Stimulated activated CD8-positive, alpha-beta memory T cell treated with anti-CD3 and anti-CD28 coated beads, Interleukin-15, amount 100 ng/mL, for 48 hours (primary cell): ENCODE measurements around the gene SBSN.

Experiments
- DNase-seq, 2 donors: peaks; one replicate each; pipeline ENCODE4 v3.0.0-alpha.2; 2020; ENCODE audit warnings: low read depth in 2 of 2

SBSN gene

GRCh38 chr19:35554076-35554475, 26.0 kb upstream of the SBSN start:
- no peak for DNase-seq

- DNase-seq, result no peak
These were observed 25.4 kb upstream of the SBSN start for GRCh38 chr19:35553385-35554000.

- no peak for DNase-seq
These were observed 24.6 kb upstream of the SBSN start for GRCh38 chr19:35552534-35553384.

GRCh38 chr19:35551091-35551810, 23.1 kb upstream of the SBSN start:
- no peak for DNase-seq

- no peak for DNase-seq
These were observed 21.9 kb upstream of the SBSN start for GRCh38 chr19:35549879-35550523.

GRCh38 chr19:35549174-35549788, 21.2 kb upstream of the SBSN start:
- peak; percentile 13 to 28 for DNase-seq

GRCh38 chr19:35546532-35546931, 18.4 kb upstream of the SBSN start:
- no peak for DNase-seq

- DNase-seq, result peak; percentile 66 to 71
These were observed 17.8 kb upstream of the SBSN start for GRCh38 chr19:35545855-35546381.

- DNase-seq, result peak; percentile 83 to 84
These were observed 17.1 kb upstream of the SBSN start, which contains the start of gene TMEM147 for GRCh38 chr19:35545001-35545854. Gene TMEM147 (plus strand): TSS chr19:35545626. CDS start chr19:35545740, 114 bp downstream.

GRCh38 chr19:35544110-35544802, 16.1 kb upstream of the SBSN start:
- DNase-seq, result no peak

GRCh38 chr19:35543280-35544109, 15.4 kb upstream of the SBSN start:
- DNase-seq, result no peak

GRCh38 chr19:35542209-35542608, 14.1 kb upstream of the SBSN start:
- DNase-seq, result no peak

GRCh38 chr19:35540356-35540927, 12.3 kb upstream of the SBSN start:
- no peak for DNase-seq

GRCh38 chr19:35539850-35540249, 11.7 kb upstream of the SBSN start:
- DNase-seq, result no peak

- DNase-seq, result no peak
These were observed 11.2 kb upstream of the SBSN start for GRCh38 chr19:35539314-35539713.

GRCh38 chr19:35534803-35535480, 6.8 kb upstream of the SBSN start:
- no peak for DNase-seq

- peak in 1 of 2 donors; percentile 15 for DNase-seq
These were observed 5.8 kb upstream of the SBSN start for GRCh38 chr19:35533822-35534392.
